Left renal pelvis (tissue), 4 donors: ENCODE results near the gene HRH2. TPM values are rescaled to one million over a fixed set of nuclear protein-coding genes. Genes with fewer than 3 reads are reported as not detected.

Experiments used
- DNase-seq, 4 donors: peaks; one replicate each; pipeline ENCODE4 v3.0.0-alpha.2; 2013; ENCODE audit warnings: low read depth in 4 of 4, low spot score in 3 of 4
- polyA plus RNA-seq, 4 donors: library from polyadenylated mRNA; unstranded; fragments of 120-200 nt; gene quantifications; one replicate each; pipeline ENCODE4 v1.2.1, GENCODE V29; 2013; ENCODE audit not compliant: insufficient read length in 4 of 4

HRH2 gene
- polyA plus RNA-seq, 4 donors, result 0.89 to 3.6 (median 3.0) TPM

- no peak for DNase-seq
These were observed 17.0 kb downstream of the HRH2 start for GRCh38 chr5:175674731-175675346.

GRCh38 chr5:175675873-175676272 lies 18.0 kb downstream of the HRH2 start:
- DNase-seq, result no peak

- no peak for DNase-seq
These were observed 19.7 kb downstream of the HRH2 start for GRCh38 chr5:175677571-175677970.

GRCh38 chr5:175678074-175678473 lies 20.2 kb downstream of the HRH2 start:
- no peak for DNase-seq

- no peak for DNase-seq
These were observed 21.5 kb downstream of the HRH2 start for GRCh38 chr5:175679411-175679810.

GRCh38 chr5:175680020-175680419 lies 22.1 kb downstream of the HRH2 start:
- DNase-seq, result no peak

GRCh38 chr5:175680463-175680862 lies 22.6 kb downstream of the HRH2 start:
- DNase-seq, result no peak

- no peak for DNase-seq
These were observed 23.4 kb downstream of the HRH2 start for GRCh38 chr5:175681045-175681967.

- DNase-seq, result no peak
These were observed 24.1 kb downstream of the HRH2 start for GRCh38 chr5:175681968-175682340.

- DNase-seq, result no peak
These were observed 24.8 kb downstream of the HRH2 start for GRCh38 chr5:175682664-175683063.

GRCh38 chr5:175683231-175683630 lies 25.4 kb downstream of the HRH2 start:
- no peak for DNase-seq

GRCh38 chr5:175683921-175684320 lies 26.1 kb downstream of the HRH2 start:
- no peak for DNase-seq

- DNase-seq, result no peak
These were observed 27.1 kb downstream of the HRH2 start for GRCh38 chr5:175684931-175685330.

GRCh38 chr5:175685701-175686350 lies 28.0 kb downstream of the HRH2 start:
- no peak for DNase-seq

GRCh38 chr5:175686396-175686795 lies 28.5 kb downstream of the HRH2 start:
- DNase-seq, result no peak

GRCh38 chr5:175686826-175687225 lies 29.0 kb downstream of the HRH2 start:
- no peak for DNase-seq

- DNase-seq, result no peak
These were observed 29.4 kb downstream of the HRH2 start for GRCh38 chr5:175687231-175687701.

GRCh38 chr5:175688352-175689146 lies 30.7 kb downstream of the HRH2 start:
- no peak for DNase-seq

GRCh38 chr5:175689147-175689991 lies 31.5 kb downstream of the HRH2 start:
- no peak for DNase-seq

- no peak for DNase-seq
These were observed 32.2 kb downstream of the HRH2 start for GRCh38 chr5:175690025-175690424.
